ENCODE data around the gene RHOXF1.
"Not testable (repeated sequence)": the region's sequence is repeated elsewhere in the genome, so short reads cannot be mapped to it uniquely, and the experiment has no call there.

The RHOXF1 gene

DNA sequence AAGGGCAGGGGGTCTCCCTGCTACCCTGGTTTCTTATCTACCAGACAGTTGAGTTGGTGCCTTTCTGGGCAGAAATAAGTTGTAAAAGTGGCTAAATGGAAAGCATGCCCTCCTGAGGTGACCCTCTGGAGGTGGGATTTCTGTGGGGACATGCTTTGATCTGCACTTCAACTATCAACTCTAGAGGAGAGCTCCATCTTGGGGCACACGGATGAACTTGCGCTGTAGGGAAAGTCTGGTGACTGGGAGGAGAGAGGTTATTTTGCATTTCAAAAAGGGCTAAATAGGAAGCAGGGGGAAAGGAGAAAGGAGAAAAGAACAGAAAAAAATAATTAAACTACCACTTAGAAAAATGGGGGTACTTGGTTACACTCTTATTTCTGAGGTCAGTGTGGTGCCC is 25.5 kb downstream of the RHOXF1 start:
- TF ChIP-seq, protein P1, sequence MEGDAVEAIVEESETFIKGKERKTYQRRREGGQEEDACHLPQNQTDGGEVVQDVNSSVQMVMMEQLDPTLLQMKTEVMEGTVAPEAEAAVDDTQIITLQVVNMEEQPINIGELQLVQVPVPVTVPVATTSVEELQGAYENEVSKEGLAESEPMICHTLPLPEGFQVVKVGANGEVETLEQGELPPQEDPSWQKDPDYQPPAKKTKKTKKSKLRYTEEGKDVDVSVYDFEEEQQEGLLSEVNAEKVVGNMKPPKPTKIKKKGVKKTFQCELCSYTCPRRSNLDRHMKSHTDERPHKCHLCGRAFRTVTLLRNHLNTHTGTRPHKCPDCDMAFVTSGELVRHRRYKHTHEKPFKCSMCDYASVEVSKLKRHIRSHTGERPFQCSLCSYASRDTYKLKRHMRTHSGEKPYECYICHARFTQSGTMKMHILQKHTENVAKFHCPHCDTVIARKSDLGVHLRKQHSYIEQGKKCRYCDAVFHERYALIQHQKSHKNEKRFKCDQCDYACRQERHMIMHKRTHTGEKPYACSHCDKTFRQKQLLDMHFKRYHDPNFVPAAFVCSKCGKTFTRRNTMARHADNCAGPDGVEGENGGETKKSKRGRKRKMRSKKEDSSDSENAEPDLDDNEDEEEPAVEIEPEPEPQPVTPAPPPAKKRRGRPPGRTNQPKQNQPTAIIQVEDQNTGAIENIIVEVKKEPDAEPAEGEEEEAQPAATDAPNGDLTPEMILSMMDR (IDR thresholded peaks at IDR 0.05) = no peak
- TF ChIP-seq ZFX (IDR thresholded peaks at IDR 0.05; ENCODE audit: borderline replicate concordance) = no peak
- no peak overlapping the region for H3K27ac ChIP-seq

DNA sequence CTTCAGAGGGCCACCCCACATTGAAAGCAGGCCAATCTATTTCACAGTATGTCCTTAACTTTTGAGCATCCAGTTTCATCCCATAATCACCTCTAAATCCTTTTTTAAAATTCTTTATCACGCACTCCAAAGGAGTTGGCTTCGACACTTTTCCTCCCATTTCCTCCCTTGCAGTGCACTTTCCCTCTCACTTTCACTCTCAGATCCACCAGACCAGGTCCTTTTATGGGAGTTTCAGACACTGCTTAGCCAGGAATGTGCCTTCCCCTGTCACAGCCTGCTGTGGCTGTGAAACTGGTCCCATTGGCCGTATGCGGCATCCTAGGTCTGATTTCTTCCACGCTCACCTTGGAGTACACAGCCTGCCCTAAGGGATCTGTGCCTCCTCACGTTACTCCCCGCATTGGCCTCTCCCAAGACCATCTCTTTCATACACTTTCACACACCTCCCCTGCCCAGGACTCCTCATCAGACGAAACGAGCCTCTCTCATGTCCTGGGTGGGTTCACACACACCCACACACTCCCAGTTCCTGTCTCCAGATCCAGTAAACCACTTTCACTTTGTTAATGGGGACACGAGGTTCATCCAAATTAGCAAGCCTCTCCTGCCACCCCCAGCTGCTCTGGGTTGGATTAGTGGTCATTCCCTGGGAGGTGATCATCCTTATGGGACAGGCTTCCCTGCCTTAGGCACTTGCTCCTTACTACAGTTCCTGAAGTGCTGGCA is 28.3 kb downstream of the RHOXF1 start:
- H3K27ac ChIP-seq = no peak overlapping the region
- TF ChIP-seq, protein P1 (IDR thresholded peaks at IDR 0.05) = no peak
- TF ChIP-seq ZFX (IDR thresholded peaks at IDR 0.05; ENCODE audit: borderline replicate concordance) = no peak

DNA sequence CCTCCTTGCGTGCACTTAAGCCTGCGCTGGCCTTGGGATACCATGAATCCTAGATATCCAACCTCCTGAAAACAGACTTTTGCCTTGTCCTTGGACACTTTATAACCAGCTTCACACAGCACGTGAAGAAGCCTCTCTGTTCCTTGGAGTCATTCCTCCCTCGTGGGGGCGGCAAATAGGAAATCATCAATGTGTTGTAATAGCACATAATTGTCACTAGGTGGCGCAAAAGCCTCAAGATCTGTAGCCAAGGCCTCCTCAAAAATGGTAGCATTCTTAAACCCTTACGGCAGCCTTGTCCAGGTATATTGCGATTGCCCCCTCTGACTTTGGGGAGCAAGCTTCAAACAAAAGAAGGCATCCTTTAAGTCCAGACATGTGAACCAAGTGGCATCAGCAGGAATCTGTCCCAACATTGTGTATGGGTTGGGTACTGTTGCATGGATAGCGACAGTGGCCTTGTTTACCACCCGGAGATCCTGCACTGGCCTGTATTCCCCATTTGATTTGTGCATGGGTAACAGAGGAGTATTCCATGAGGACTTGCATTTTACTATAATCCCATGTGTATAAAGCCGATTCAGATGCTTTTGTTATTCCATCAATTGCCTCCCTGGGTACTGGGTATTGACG is 30.0 kb downstream of the RHOXF1 start:
- not testable (repeated sequence) for H3K27ac ChIP-seq

DNA sequence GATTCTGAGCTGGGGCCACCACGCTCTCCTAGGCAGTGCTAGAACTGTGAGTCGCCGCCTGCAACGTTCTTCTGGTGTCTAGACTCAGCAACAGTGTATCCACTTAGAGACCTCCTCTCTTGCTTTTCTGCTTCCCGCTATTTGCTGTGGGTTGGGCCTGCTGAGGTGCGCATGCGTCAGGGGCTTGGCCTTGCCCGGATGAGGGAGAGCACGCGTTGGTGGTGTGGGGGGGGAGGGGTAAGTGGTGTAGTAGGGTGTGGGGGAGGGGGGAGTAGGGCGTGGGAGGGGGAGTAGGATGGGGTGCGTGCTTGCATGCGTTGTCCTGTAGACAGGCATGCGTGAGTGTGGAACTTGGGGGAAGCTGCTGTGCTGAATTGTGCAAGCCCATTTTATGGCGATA is 38.1 kb downstream of the RHOXF1 start, which contains the start of gene RHOXF2B:
TSS of gene RHOXF2B (minus strand) at position 101 of the 400 bp plus-strand sequence. CDS start 138 bp downstream, outside the sequence.
- H3K27ac ChIP-seq = not testable (repeated sequence)

DNA sequence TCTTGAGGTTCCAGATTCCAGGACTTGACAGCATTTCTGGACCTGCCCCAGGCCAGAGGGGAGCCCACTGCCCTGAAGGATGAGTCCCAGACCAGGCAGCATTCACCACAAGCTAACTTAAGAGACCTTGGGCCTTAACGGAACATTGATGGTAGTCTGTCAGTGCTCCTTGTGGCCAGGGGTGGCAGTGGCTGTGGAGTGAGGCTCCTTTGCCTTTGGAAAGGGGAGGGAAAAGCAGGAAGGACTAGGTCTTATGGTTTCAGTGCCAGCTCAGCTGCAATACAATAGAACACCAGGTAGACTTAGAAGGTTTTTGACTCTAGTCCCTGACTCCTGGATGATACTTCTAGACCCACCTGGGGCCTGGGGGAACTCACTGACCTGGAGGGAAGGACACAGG is 49.5 kb downstream of the RHOXF1 start:
- not testable (repeated sequence) for H3K27ac ChIP-seq

Measured in 22Rv1 (cell line).